Measurements from ENCODE around the gene CCDC154. TPM values are rescaled to one million over a fixed set of nuclear protein-coding genes. Genes with fewer than 3 reads are reported as not detected.

Gene CCDC154
- total and polyA plus RNA-seq, 2 of the 4 experiments (the other 2 are of a cell fraction) = 0.09 TPM; not detected in 1

DNA sequence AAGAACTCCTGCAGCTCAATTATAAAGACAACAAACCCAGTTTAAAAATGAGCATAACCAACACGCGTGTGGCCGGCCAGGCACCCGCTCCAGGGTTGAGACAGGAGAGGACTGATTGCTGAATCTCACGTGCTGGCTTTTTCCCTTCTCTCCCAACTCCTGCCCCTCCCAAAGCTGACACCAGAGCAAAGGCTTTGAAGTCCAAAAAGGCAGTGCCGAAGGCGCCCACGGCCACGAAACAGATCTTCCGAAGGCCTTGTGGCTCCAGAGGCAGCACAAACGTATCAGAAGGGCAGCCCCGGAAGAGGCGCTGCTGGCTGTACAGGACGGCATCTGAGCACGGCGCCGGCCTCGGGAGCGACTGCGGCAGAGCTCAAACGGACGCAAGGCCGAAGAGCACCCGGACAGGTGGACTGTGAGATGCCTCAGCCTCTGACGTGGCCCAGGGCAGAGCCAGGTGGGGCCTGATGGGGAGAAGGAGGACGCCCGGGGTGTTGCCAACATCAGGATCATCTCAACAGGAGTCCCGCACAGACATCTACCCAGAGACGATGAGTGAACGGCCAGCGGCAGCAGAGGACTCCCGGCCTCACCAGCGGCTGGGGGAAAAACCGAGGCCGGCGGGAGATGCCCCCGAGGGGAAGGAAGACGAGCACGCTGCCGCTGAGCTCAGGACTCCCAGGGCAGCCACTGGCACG, 20.0 kb upstream of the CCDC154 start:
- peaks cover 29% of the 10 kb centered on the region for H3K36me3 ChIP-seq (ENCODE audit: control insufficient read depth, insufficient read depth, low read length)
- no peak for ATAC-seq (ENCODE audit: low read depth)
- H3K27me3 ChIP-seq (ENCODE audit: control insufficient read depth, insufficient read depth, low read length) = no peaks in the 10 kb centered on the region
- ChIA-PET POLR2A (ENCODE audit: unreplicated experiment) (no interaction called here), CTCF (no interaction called here)
- H3K23ac ChIP-seq (ENCODE audit: low read depth, low read length) = no peak overlapping the region
- H3K9me1 ChIP-seq (ENCODE audit: insufficient read depth, low read length) = peaks cover 5% of the 10 kb centered on the region; the same call in 1 of the 2 replicates
- H2BK20ac ChIP-seq (ENCODE audit: low read depth, low read length) = no peak overlapping the region
- H2AFZ ChIP-seq (replicated peaks; ENCODE audit: low read length, poor library complexity) = no peak overlapping the region
- TF ChIP-seq NFE2L2 (IDR thresholded peaks at IDR 0.05; ENCODE audit: low read depth, low read length) (no peak), MAZ (IDR thresholded peaks at IDR 0.05; ENCODE audit: borderline replicate concordance, low read depth, low read length) (no peak), BHLHE40 (IDR thresholded peaks at IDR 0.05; ENCODE audit: low read depth, low read length) (no peak), SMC3 (IDR thresholded peaks at IDR 0.05; ENCODE audit: low read depth, low read length) (no peak), MAFK (IDR thresholded peaks at IDR 0.05; ENCODE audit: low read depth, low read length) (no peak), MXI1 (IDR thresholded peaks at IDR 0.05; ENCODE audit: borderline replicate concordance, low read depth, low read length) (no peak)
- TF ChIP-seq, protein P1, sequence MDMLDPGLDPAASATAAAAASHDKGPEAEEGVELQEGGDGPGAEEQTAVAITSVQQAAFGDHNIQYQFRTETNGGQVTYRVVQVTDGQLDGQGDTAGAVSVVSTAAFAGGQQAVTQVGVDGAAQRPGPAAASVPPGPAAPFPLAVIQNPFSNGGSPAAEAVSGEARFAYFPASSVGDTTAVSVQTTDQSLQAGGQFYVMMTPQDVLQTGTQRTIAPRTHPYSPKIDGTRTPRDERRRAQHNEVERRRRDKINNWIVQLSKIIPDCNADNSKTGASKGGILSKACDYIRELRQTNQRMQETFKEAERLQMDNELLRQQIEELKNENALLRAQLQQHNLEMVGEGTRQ (IDR thresholded peaks at IDR 0.05; ENCODE audit: low read depth, low read length) = no peak
- H3K14ac ChIP-seq (replicated peaks; ENCODE audit: low read depth, low read length) = no peak overlapping the region
- no peak overlapping the region for H4K5ac ChIP-seq (ENCODE audit: low read depth, low read length)
- H3K9me3 ChIP-seq (ENCODE audit: control insufficient read depth, insufficient read depth, low read length) = no peaks in the 10 kb centered on the region
- H2AK5ac ChIP-seq (ENCODE audit: low read depth, low read length) = no peak overlapping the region; the same call in 1 of the 2 replicates
- no peak overlapping the region for H2BK15ac ChIP-seq (ENCODE audit: low read depth, low read length)
- H3K79me1 ChIP-seq (ENCODE audit: low read depth in 1 of 2, low read length in 2 of 2) = peaks cover 9 to 32% of the 10 kb centered on the region in 2 experiments; a peak in 3 of 4 replicates
- no peak overlapping the region for H3K56ac ChIP-seq (ENCODE audit: extremely low read depth, insufficient read depth, low read length)
- H3K4me1 ChIP-seq (ENCODE audit: control insufficient read depth, insufficient read depth, low read length) = no peaks in the 10 kb centered on the region
- intact Hi-C loops (cut with micrococcal nuclease) (no loop called here), dilution Hi-C loops (cut with HindIII; ENCODE audit: low sequenced_read_pairs, unreplicated experiment) (no loop called here), in situ Hi-C loops (cut with MboI; ENCODE audit: low sequenced_read_pairs) (no loop called here)
- H3K18ac ChIP-seq (ENCODE audit: low read depth, low read length) = no peak overlapping the region
- H4K20me1 ChIP-seq (ENCODE audit: insufficient read depth, low read length) = peaks cover 22% of the 10 kb centered on the region
- H4K91ac ChIP-seq (ENCODE audit: insufficient read depth, low read depth, low read length) = no peak overlapping the region
- H4K8ac ChIP-seq (ENCODE audit: low read depth in 2 of 2, low read length in 2 of 2) = no peak overlapping the region
- H3K9ac ChIP-seq (ENCODE audit: low read depth, low read length) = no peak overlapping the region
- 96% methylated on average over 27 of the region's 41 CpGs; no CpG with 5 or more reads in 1 of the 2 experiments for WGBS, 2 experiments (ENCODE audit: extremely low coverage in 2 of 2, insufficient read length in 1 of 2)
- H3K4me3 ChIP-seq (ENCODE audit: insufficient read depth, low read depth, low read length) = no peak overlapping the region
- no peak overlapping the region for H3K4ac ChIP-seq (ENCODE audit: low read depth, low read length)
- no TSS peak for BruUV-seq (replicated peaks)
- H3K4me2 ChIP-seq (ENCODE audit: low read depth, low read length) = no peak overlapping the region
- H2BK5ac ChIP-seq (ENCODE audit: low read depth, low read length, poor library complexity, severe bottlenecking) = no peak overlapping the region
- no peak for DNase-seq
- no peak overlapping the region for H2BK120ac ChIP-seq (ENCODE audit: low read depth, low read length)
- no peak overlapping the region for H3K27ac ChIP-seq (ENCODE audit: insufficient read depth, low read length)
- no peak overlapping the region for H2AK9ac ChIP-seq (replicated peaks; ENCODE audit: low read depth, low read length, poor library complexity)

Measured in IMR-90 (cell line).